H4 (cell line): ENCODE results near the gene AP2B1. TPM values are rescaled to one million over a fixed set of nuclear protein-coding genes. Genes with fewer than 3 reads are reported as not detected.
"Not testable (repeated sequence)": the region's sequence is repeated elsewhere in the genome, so short reads cannot be mapped to it uniquely, and the experiment has no call there.

Experiments used
- DNase-seq: peaks from one replicate; pipeline ENCODE4 v3.0.0-alpha.2; 2015; ENCODE audit warnings: low spot score
- total RNA-seq: library from RNA; depleted of rRNA; stranded (reverse); fragments of >200 nt; shearing (Covaris generic); gene quantifications from 2 replicates; pipeline ENCODE4 v1.2.3, GENCODE V29; 2014

Gene AP2B1
- total RNA-seq, 1 experiment from 2014 or later, result 57.2 TPM

GRCh38 chr17:35748341-35748841 is 161.3 kb downstream of the AP2B1 start:
- peak; percentile 49 for DNase-seq

- DNase-seq, result no peak
Observed at GRCh38 chr17:35748979-35749378, 161.9 kb downstream of the AP2B1 start.

DNA sequence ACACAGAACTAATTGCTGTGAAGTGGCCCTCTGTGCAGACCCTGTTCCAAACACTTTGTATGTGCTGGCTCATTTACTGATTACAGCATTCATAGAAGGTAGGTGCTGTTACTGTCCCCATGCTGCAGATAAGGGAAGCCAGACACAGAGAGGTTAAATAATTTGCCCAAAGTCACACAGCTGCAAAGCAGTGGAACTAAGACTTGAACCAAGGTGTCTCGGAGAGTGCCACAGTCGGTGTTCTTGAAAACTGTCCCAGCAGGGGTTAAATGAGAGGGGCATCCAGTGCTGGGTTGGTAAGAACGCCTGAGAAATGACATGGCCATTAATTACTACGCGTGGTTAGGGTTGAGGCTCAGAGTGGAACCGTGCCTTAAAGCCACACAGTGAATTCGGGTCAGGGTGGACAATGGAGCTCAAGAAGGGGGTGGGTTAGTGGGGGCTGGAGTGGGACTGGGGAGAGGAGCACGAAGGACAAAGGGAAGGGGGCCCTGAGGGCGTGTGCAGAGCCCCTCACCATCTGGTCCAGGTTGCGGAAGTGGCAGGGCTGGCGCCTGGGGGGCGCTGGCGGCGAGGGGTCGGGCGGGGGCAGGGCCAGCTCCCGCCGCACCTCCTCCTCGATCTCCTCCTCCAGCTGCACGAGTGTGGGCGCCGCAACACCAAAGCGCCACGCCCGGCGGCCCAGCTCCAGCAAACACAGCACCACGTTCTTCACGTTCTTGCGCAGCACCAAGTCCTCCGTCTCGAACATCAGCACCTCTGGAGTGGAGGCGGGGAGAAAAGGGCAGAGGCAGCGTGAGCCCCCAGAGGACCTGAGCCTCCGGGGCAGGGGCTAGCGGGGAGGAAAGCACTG is 162.7 kb downstream of the AP2B1 start:
- DNase-seq, result no peak

- no peak for DNase-seq
Observed at GRCh38 chr17:35750526-35751395, 163.6 kb downstream of the AP2B1 start.

GRCh38 chr17:35751541-35751940 is 164.4 kb downstream of the AP2B1 start:
- not testable (repeated sequence) for DNase-seq

DNA sequence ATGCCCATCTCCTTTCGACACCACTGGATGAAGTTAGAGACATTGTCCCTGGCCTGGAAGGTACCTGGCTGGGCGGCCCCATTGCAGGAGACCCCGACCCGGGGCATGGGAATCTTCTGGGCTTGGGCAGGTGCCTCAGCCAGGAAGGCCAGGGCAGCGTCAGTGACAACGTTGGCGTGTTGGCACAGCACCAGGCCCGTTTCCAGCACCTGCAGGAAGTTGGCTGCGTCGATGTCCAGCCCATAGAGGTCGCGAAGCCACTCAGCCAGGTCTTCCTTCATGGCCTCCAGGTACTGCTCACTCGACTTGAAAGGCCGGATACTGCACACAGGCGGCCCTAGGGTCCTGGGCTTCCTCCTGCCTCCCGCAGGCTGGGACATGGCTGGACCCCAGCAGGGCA is 165.3 kb downstream of the AP2B1 start:
- no peak for DNase-seq

DNA sequence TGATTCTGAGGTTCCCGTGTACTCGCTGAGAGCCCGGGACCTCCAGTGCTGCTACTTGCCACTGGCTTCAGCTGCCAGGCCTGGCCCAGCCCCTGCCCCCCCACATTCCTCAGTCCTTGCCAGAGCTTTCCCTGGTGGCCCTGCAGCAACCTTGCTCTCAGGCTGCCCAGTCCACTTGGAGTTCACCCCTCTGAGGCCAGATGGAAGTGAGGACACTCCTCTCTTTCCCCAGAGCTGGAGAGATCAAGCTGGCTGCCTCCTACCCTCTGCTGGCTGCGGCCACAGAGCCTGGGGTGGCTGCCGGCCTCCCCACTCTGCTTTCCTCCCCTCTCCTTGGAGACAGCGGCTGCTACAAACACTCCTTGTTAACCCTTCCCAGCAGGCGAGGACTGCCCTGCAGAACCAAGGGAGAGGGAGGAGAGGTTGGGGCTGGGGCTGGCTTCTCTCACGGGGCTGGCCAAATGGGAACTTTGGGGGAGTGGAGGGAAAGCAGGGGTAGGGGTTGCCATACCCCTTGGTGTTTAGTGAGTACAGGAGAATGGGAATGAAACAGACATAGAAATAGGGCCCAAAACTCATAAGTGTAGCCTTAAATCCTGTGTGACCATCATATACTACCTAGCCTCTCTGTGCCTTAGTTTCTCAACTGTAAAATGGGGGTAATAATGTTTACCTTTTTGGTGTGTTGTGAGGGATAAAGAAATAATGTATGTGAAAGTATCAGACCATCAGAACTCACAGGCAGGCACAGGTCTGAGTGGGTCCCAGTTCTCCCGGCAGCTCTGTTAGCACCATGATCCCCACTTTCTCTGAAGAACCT is 166.0 kb downstream of the AP2B1 start, which contains the start of gene GAS2L2:
Gene GAS2L2, minus strand, starts transcription at position 295 of the 820 bp plus-strand sequence. CDS start 389 bp downstream, outside the sequence.
- no peak for DNase-seq

DNA sequence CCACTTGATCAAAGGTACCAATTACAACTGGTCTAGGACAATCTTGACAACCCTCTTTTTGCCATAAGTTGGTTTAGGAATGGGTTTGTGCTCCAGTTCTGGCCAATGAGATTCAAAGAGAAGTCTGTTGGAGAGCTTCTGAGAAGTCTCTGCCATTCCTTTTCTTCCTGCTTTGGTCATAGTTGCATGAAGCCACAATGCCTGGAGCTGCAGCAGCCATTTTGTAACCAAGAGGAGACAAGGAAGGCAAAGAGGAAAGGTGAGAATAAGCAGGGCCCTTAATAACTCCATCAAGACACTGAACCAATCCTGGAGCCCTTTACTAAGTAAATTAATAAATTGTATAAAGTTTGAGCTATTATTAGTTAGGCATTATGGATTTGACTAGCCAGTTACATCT is 170.1 kb downstream of the AP2B1 start:
- DNase-seq, result no peak

- DNase-seq, result no peak
Observed at GRCh38 chr17:35760587-35760986, 173.5 kb downstream of the AP2B1 start, which contains the start of gene C17orf50. Gene C17orf50, plus strand, starts transcription at chr17:35760887. Its CDS starts 55 bp downstream, at chr17:35760942.

DNA sequence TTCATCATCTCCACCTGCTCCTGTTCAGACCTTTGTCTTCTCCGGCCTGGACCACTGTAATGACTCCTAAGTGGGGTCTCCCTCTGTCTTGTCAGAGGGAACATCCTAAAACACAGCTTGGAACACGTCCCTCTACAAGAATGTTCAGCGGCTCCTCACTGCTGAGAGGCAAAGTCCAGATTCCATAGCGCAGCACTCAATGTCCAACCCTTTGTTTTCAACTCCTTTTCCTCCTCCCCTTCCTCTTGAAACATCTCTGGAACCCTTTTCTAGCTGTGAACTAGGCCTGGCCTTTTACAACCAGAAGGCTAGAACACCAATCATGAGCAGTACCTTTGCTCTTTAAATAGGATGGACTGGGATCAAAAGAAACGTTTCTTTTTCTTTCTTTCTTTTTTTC is 174.5 kb downstream of the AP2B1 start:
- DNase-seq, result no peak

DNA sequence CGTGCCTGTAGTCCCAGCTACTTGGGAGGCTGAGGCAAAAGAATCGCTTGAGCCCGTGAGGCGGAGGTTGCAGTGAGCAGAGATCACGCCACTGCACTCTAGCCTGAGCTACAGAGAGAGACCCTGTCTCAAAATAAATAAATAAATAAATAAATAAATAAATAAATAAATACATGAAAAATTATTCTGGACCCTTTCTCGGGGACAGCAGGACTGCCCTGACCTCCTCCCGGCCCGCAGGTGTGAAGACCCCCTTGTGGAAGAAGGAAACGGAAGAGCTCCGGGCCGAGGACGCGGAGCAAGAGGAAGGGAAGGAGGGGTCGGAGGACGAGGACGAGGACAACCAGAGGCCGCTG is 176.6 kb downstream of the AP2B1 start:
- no peak for DNase-seq

- peak; percentile 75 for DNase-seq
Observed at GRCh38 chr17:35764123-35764991, 177.2 kb downstream of the AP2B1 start.

DNA sequence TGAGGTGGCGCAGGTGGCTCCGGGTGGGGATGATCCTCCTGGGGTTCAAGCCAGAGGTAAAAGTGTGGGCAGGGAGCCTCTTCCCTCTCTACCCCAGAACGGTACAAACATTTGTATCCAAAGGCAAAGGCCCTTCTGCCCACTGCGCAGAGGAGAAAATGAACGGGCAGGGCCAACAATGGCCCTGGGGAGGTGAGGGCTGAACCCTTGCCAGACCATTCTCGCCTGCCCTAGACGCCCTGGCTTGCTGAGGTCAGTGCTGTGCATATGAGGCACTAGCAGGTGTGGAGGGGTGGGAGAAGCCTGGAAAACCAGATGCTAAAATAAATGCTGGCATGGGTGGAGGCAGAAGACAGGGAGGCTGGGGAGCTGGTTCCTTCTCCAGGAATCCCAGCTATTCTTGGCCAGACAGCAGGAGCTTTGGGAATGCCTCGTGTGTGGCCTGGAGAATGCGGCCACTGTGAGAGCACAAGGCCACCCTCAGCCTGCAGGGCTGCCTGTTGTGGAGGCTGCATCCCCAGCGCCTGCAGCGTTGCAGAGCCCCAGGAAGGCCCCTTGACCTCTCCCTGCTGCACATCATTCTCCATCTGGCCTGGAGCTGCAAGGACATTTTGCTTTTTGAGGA is 178.1 kb downstream of the AP2B1 start:
- DNase-seq, result no peak

DNA sequence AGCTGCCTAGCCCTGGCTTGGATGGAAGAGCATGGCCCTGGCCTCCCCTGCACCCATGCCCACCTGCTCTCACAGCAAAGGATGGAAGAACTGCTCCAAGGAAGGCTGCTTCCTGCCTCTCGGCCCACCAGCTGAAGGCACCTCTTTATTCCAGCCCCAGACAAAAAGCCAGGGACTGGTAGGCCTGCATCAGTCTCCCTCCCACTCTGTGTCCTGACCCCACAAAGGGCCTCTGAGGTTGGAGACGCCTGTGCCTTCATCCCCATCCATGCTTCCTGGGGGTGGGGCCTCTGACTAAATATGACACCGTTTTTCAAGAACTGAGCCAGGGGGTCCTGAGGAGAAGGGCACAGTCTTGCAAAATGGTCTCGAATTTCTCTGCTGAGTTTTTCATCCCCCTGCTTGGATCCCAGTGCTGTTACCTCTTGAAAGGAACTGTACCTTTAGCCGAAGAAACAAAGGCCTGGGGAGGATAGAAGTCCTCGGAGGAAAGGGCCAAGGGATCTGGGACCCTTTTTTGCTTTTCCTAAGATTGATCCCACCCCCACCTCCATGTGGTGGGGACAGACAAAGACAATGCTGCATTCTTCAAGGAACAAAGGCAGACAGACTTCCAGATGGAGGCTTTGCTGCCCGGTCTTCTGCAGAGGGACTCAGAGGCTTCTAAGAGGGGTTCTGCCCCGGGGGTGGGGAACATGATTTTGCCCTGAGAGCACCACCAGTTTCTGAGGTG is 178.8 kb downstream of the AP2B1 start:
- no peak for DNase-seq

DNA sequence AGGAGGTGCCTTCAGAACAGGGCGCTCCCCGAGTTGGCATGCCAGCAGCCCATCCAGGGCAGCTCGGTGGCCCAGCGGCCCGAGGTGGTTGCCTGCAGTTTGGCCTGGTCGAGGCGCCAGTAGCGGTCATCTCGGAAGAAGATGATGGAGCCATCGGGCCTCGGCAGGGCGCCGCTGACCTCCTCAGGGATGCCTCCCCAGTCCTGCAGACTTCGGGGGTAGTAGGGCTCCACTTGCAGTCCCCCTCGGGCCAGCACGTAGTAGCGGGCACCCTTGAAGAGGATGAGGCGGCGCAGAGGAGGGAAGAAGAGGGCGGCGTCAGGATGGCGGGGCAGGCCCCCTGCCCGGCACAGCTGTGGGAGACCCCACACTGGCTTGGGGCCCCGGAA is 179.4 kb downstream of the AP2B1 start:
- no peak for DNase-seq

- no peak for DNase-seq
Observed at GRCh38 chr17:35766903-35767510, 179.9 kb downstream of the AP2B1 start.

- no peak for DNase-seq
Observed at GRCh38 chr17:35768797-35769196, 181.7 kb downstream of the AP2B1 start.

DNA sequence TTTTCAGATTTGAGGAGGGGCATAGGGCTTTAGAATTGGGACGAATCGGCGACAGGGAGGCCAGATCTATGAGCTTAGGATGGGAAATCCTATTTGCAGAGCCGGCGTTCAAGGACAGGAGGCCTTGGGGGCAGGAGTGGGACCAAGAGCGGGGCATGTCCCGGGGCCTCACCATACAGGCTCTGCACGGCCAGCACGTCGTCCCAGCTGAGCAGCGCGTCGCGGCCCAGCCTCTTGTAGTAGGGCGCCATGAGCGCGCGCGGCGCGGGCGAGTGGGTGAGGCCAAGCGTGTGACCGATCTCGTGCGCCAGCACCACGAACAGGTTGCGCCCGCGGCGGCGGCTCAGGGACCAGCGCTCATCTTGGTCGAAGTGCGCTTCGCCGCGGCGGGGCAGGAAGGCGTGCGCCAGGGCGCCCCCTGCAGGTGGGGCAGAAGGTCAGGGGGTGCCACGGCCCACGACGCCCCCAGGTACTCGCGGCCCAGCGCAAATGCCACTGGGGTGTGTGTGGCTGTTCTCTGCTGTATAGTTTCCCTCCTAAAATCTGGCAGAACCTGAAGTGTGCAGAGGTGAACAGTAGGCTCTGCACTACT is 182.9 kb downstream of the AP2B1 start:
- DNase-seq, result no peak

DNA sequence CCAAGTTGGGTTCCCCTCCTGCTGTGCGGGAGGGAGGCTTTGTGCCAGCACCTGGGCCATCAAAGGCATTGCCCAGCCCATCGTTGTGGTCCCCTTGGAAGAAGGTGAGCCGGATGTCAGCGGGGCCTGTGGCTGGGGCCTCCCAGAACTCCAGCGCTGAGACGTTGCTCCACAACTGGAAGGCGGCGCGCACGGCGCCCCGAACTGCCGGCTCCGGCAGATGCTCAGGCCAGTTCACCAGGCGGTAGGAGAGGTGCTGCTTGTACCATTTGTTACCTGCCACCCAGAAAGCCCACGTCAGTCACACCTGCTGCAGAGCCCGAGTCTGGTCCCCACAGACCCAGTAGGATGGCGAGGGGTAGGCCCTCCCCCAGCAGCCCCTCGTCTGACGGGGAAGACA is 186.0 kb downstream of the AP2B1 start:
- no peak for DNase-seq
